K562 (cell line): ENCODE results near the gene MAP4. TPM values are rescaled to one million over a fixed set of nuclear protein-coding genes. Genes with fewer than 3 reads are reported as not detected.

Experiments
- ARID1B ChIP-seq: fragments of 450-650 bp; IDR thresholded peaks from 2 replicates; pipeline ENCODE4 v1.6.1; 2016; ENCODE audit warnings: antibody characterized with exemption, mild to moderate bottlenecking, inconsistent platforms
- CBFA2T3 ChIP-seq: fragments of 450-650 bp; IDR thresholded peaks from 2 replicates; pipeline ENCODE4 v1.6.1; 2017
- DPF2 ChIP-seq: fragments of 450-650 bp; IDR thresholded peaks from 2 replicates; pipeline ENCODE4 v1.6.1; 2016
- FOXM1 ChIP-seq, 2 experiments: fragments of 450-650 bp in 1 of 2; sonication (generic) in 1 of 2; formaldehyde crosslinking in 1 of 2; IDR thresholded peaks; 2 replicates each; pipeline versions ENCODE4 v1.6.1 to v1.9.0; 2017 to 2022; ENCODE audit warnings: low read depth in 2 of 2, mild to moderate bottlenecking in 2 of 2, missing genetic modification reagents in 1 of 2, moderate library complexity in 1 of 2
- KDM1A ChIP-seq, 2 experiments: fragments of 450-650 bp; IDR thresholded peaks; 2 replicates each; pipeline ENCODE4 v1.6.1; 2016; ENCODE audit warnings: mild to moderate bottlenecking in 2 of 2
- LEF1 ChIP-seq: fragments of 450-650 bp; IDR thresholded peaks from 2 replicates; pipeline ENCODE4 v1.6.1; 2016; ENCODE audit warnings: mild to moderate bottlenecking
- RCOR1 ChIP-seq, 2 experiments: IDR thresholded peaks; 2 replicates each; pipeline ENCODE4 v1.6.1; 2012; ENCODE audit warnings: low read depth in 2 of 2, low read length in 2 of 2, borderline replicate concordance in 1 of 2, improper control_type of control experiment in 1 of 2
- SMARCE1 ChIP-seq: fragments of 450-650 bp; IDR thresholded peaks from 2 replicates; pipeline ENCODE4 v1.7.1; 2016; ENCODE audit warnings: mild to moderate bottlenecking
- SNIP1 ChIP-seq: fragments of 450-650 bp; IDR thresholded peaks from 2 replicates; pipeline ENCODE4 v1.7.1; 2017; ENCODE audit warnings: low read depth, mild to moderate bottlenecking
- TBP ChIP-seq: optimal IDR thresholded peaks from 2 replicates; pipeline ENCODE3; 2011; ENCODE audit warnings: low read depth, low read length, improper control_type of control experiment
- ZNF707 ChIP-seq: fragments of 250-450 bp; sonication (Bioruptor Pico); conservative IDR thresholded peaks from 2 replicates; pipeline ENCODE4 v1.8.0; 2022; ENCODE audit warnings: inconsistent platforms, mild to moderate bottlenecking, moderate library complexity
- polyA plus RNA-seq, 8 experiments: library from polyadenylated mRNA; depleted of rRNA in 4 of 8; stranded (reverse) in 5 of 8; unstranded in 3 of 8; fragments of >200 nt; fragmentation: Nextera tagmentation in 2 of 8; fragmentation: Illumina TruSeq in 1 of 8; extraction: Ambion mirVana in 2 of 8; extraction: Trizol in 1 of 8; gene quantifications; 2 replicates each; pipeline versions ENCODE4 v1.2.1 to v1.2.3, GENCODE V29; 2011 to 2014; ENCODE audit warnings: inconsistent platforms in 1 of 8, missing spikeins in 1 of 8
- total RNA-seq, 7 experiments: library from RNA; depleted of rRNA in 6 of 7; stranded (reverse); fragments of >200 nt in 6 of 7; fragmentation: Illumina TruSeq in 2 of 7; extraction: Trizol in 2 of 7; gene quantifications; 2 replicates each; pipeline versions ENCODE4 v1.2.1 to v1.2.3, GENCODE V29; 2011 to 2021; ENCODE audit warnings: low replicate concordance in 1 of 7
- TF ChIP-seq, protein P1 (sequence below): sonication (generic); formaldehyde crosslinking; IDR thresholded peaks from 2 replicates; pipeline ENCODE4 v1.8.0; 2023; ENCODE audit warnings: mild to moderate bottlenecking, missing genetic modification reagents
- TF ChIP-seq, protein P2 (sequence below): fragments of 450-650 bp; formaldehyde crosslinking; conservative IDR thresholded peaks from 2 replicates; pipeline ENCODE4 v1.4.0; 2022; ENCODE audit warnings: mild to moderate bottlenecking, missing genetic modification characterization
- TF ChIP-seq, protein P3 (sequence below): sonication (generic); IDR thresholded peaks from 2 replicates; pipeline ENCODE4 v1.6.1; 2016
- TF ChIP-seq, protein P4 (sequence below), 2 experiments: fragments of 150-350 bp in 1 of 2; IDR thresholded peaks; 2 replicates each; pipeline ENCODE4 v1.6.1; 2012 to 2016; ENCODE audit warnings: low read depth in 2 of 2, low read length in 2 of 2, mild to moderate bottlenecking in 1 of 2, moderate library complexity in 1 of 2
- TF ChIP-seq, protein P5 (sequence below), 2 experiments: fragments of 450-650 bp; conservative IDR thresholded peaks; 2 replicates each; pipeline ENCODE4 v1.6.1; 2017; ENCODE audit warnings: mild to moderate bottlenecking in 2 of 2, moderate library complexity in 2 of 2

MAP4 gene
- total and polyA plus RNA-seq, 9 of the 15 experiments (the other 6 are each of a cell fraction or from before 2014, with no cell fraction given), result 13.3 to 141 (median 36.8) TPM

DNA sequence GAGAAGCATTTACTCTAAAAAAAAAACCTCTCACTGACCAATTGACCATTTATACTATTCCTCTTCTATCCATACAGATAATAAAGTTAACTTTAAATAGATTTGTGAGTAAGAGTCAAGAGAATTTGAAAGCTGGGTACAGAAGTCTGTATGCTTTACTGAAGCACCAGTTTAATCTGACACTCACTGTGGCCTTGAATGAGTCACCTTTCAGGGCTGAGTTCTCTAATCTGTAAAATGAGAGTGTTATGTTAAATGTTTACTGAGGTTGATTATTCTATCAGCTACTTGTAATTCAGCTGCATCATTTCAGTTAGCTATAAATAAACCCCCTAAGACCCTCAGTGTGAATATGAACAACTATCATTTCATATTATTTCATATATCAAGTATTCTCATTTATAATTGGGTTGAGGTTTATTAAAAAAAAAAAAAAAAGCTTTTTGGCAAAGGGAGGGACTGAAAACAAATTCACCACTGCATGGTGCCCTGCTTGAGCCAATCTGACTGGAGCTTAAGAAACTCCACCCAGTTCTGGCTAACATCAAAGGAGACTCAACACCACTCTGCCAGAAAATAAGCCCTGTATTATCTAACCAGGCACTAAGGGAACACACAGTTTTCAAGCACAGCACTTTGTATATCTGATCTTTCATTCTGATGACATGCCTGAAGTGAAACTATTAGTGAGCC lies 2.8 kb downstream of the MAP4 start (continued):
- TF ChIP-seq SMARCE1 (peak; percentile 73), ZNF707 (CRISPR knock-in tag) (no peak), CBFA2T3 (peak; percentile 42), ARID1B (peak; percentile 59; the same call in 1 of the 2 replicates), LEF1 (peak; percentile 66), FOXM1 (IDR thresholded peaks at IDR 0.05; ENCODE audit: low read depth) (peak; percentile 11; the same call in 1 of the 2 replicates), FOXM1 (CRISPR knock-in tag; IDR thresholded peaks at IDR 0.05; ENCODE audit: low read depth) (no peak), SNIP1 (no peak), TBP (no peak), DPF2 (peak; percentile 71), RCOR1 (IDR thresholded peaks at IDR 0.05; ENCODE audit: borderline replicate concordance in 1 of 2, low read depth in 2 of 2, low read length in 2 of 2) (peak in 1 of 2 experiments; percentile 44; a peak in 1 of 4 replicates), KDM1A (IDR thresholded peaks at IDR 0.05) (peak; percentile 48 to 52; a peak in 2 of 4 replicates)
- TF ChIP-seq, protein P1, sequence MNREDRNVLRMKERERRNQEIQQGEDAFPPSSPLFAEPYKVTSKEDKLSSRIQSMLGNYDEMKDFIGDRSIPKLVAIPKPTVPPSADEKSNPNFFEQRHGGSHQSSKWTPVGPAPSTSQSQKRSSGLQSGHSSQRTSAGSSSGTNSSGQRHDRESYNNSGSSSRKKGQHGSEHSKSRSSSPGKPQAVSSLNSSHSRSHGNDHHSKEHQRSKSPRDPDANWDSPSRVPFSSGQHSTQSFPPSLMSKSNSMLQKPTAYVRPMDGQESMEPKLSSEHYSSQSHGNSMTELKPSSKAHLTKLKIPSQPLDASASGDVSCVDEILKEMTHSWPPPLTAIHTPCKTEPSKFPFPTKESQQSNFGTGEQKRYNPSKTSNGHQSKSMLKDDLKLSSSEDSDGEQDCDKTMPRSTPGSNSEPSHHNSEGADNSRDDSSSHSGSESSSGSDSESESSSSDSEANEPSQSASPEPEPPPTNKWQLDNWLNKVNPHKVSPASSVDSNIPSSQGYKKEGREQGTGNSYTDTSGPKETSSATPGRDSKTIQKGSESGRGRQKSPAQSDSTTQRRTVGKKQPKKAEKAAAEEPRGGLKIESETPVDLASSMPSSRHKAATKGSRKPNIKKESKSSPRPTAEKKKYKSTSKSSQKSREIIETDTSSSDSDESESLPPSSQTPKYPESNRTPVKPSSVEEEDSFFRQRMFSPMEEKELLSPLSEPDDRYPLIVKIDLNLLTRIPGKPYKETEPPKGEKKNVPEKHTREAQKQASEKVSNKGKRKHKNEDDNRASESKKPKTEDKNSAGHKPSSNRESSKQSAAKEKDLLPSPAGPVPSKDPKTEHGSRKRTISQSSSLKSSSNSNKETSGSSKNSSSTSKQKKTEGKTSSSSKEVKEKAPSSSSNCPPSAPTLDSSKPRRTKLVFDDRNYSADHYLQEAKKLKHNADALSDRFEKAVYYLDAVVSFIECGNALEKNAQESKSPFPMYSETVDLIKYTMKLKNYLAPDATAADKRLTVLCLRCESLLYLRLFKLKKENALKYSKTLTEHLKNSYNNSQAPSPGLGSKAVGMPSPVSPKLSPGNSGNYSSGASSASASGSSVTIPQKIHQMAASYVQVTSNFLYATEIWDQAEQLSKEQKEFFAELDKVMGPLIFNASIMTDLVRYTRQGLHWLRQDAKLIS (CRISPR knock-in tag), result no peak
- TF ChIP-seq, protein P2, sequence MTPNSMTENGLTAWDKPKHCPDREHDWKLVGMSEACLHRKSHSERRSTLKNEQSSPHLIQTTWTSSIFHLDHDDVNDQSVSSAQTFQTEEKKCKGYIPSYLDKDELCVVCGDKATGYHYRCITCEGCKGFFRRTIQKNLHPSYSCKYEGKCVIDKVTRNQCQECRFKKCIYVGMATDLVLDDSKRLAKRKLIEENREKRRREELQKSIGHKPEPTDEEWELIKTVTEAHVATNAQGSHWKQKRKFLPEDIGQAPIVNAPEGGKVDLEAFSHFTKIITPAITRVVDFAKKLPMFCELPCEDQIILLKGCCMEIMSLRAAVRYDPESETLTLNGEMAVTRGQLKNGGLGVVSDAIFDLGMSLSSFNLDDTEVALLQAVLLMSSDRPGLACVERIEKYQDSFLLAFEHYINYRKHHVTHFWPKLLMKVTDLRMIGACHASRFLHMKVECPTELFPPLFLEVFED (CRISPR knock-in tag), result no peak
- TF ChIP-seq, protein P3, sequence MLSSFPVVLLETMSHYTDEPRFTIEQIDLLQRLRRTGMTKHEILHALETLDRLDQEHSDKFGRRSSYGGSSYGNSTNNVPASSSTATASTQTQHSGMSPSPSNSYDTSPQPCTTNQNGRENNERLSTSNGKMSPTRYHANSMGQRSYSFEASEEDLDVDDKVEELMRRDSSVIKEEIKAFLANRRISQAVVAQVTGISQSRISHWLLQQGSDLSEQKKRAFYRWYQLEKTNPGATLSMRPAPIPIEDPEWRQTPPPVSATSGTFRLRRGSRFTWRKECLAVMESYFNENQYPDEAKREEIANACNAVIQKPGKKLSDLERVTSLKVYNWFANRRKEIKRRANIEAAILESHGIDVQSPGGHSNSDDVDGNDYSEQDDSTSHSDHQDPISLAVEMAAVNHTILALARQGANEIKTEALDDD, result peak; percentile 65; the same call in 1 of the 2 replicates
- TF ChIP-seq, protein P4, sequence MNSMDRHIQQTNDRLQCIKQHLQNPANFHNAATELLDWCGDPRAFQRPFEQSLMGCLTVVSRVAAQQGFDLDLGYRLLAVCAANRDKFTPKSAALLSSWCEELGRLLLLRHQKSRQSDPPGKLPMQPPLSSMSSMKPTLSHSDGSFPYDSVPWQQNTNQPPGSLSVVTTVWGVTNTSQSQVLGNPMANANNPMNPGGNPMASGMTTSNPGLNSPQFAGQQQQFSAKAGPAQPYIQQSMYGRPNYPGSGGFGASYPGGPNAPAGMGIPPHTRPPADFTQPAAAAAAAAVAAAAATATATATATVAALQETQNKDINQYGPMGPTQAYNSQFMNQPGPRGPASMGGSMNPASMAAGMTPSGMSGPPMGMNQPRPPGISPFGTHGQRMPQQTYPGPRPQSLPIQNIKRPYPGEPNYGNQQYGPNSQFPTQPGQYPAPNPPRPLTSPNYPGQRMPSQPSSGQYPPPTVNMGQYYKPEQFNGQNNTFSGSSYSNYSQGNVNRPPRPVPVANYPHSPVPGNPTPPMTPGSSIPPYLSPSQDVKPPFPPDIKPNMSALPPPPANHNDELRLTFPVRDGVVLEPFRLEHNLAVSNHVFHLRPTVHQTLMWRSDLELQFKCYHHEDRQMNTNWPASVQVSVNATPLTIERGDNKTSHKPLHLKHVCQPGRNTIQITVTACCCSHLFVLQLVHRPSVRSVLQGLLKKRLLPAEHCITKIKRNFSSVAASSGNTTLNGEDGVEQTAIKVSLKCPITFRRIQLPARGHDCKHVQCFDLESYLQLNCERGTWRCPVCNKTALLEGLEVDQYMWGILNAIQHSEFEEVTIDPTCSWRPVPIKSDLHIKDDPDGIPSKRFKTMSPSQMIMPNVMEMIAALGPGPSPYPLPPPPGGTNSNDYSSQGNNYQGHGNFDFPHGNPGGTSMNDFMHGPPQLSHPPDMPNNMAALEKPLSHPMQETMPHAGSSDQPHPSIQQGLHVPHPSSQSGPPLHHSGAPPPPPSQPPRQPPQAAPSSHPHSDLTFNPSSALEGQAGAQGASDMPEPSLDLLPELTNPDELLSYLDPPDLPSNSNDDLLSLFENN (IDR thresholded peaks at IDR 0.05; ENCODE audit: low read depth in 2 of 2, low read length in 2 of 2), result no peak
- TF ChIP-seq, protein P5, sequence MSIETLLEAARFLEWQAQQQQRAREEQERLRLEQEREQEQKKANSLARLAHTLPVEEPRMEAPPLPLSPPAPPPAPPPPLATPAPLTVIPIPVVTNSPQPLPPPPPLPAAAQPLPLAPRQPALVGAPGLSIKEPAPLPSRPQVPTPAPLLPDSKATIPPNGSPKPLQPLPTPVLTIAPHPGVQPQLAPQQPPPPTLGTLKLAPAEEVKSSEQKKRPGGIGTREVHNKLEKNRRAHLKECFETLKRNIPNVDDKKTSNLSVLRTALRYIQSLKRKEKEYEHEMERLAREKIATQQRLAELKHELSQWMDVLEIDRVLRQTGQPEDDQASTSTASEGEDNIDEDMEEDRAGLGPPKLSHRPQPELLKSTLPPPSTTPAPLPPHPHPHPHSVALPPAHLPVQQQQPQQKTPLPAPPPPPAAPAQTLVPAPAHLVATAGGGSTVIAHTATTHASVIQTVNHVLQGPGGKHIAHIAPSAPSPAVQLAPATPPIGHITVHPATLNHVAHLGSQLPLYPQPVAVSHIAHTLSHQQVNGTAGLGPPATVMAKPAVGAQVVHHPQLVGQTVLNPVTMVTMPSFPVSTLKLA (conservative IDR thresholded peaks at IDR 0.05), result 0 out of 4 replicates have a peak, but pooled peaks of 1 of the 2 experiments have one; percentile 24
